Dermis lymphatic vessel endothelial cell (primary cell): ENCODE results near the gene HLA-DQB1. TPM values are rescaled to one million over a fixed set of nuclear protein-coding genes. Genes with fewer than 3 reads are reported as not detected.

Experiments used
- total RNA-seq: library from RNA; depleted of rRNA; stranded (reverse); fragments of >200 nt; gene quantifications from 2 replicates; pipeline ENCODE4 v1.2.1, GENCODE V29; 2014

HLA-DQB1 gene
- 0.09 TPM in 1 of 2 replicates, not detected in the other for total RNA-seq

GRCh38 chr6:32666420-32667300 lies at the start of gene HLA-DQB1:
TSS of gene HLA-DQB1 (minus strand) at chr6:32666657. CDS start at chr6:32666607, 50 bp downstream.

GRCh38 chr6:32637219-32637880 lies 29.1 kb downstream of the HLA-DQB1 start, which contains the start of gene HLA-DQA1:
TSS of gene HLA-DQA1 (plus strand) at chr6:32637406. CDS start at chr6:32637459, 53 bp downstream.

Other genes with a start within 250 kb of the HLA-DQB1 start
- 0.11 TPM in 1 of 2 replicates, not detected in the other for gene HLA-DRA, start 226.8 kb downstream of the HLA-DQB1 start, total RNA-seq
- not detected in 2 replicates for gene HLA-DRB5, start 136.4 kb downstream of the HLA-DQB1 start, total RNA-seq
- not detected in 2 replicates for gene HLA-DRB1, start 76.8 kb downstream of the HLA-DQB1 start, total RNA-seq
- not detected in 2 replicates for gene HLA-DQA1, start 29.3 kb downstream of the HLA-DQB1 start, total RNA-seq
- gene HLA-DQA2, start 74.7 kb upstream of the HLA-DQB1 start, total RNA-seq = not detected in 2 replicates
- gene HLA-DQB2, start 96.9 kb upstream of the HLA-DQB1 start, total RNA-seq = not detected in 2 replicates
- not detected in 2 replicates for gene HLA-DOB, start 150.3 kb upstream of the HLA-DQB1 start, total RNA-seq
- 17.6 and 34.9 TPM in 2 replicates for gene TAP2, start 172.1 kb upstream of the HLA-DQB1 start, total RNA-seq
- 66.2 and 77.1 TPM in 2 replicates for gene PSMB8, start 177.4 kb upstream of the HLA-DQB1 start, total RNA-seq
- 25.8 and 33.4 TPM in 2 replicates for gene TAP1, start 187.0 kb upstream of the HLA-DQB1 start, total RNA-seq
- gene PSMB9, start 187.5 kb upstream of the HLA-DQB1 start, total RNA-seq = 22.7 and 27.8 TPM in 2 replicates